AG20443 (cell line): Measurements from ENCODE around the gene PPIL6.
A peak's percentile ranks its signal among the peaks of the same experiment; 100 is the strongest.
"Not testable (repeated sequence)": the region's sequence is repeated elsewhere in the genome, so short reads cannot be mapped to it uniquely, and the experiment has no call there.

Experiments used
- DNase-seq: peaks from one replicate; pipeline ENCODE4 v3.0.0; 2012; ENCODE audit warnings: low spot score, mixed read lengths

PPIL6 gene

GRCh38 chr6:109393886-109394281 lies 46.5 kb downstream of the PPIL6 start:
- no peak for DNase-seq

- no peak for DNase-seq
Observed at GRCh38 chr6:109393157-109393885, 47.1 kb downstream of the PPIL6 start.

GRCh38 chr6:109389650-109390274 lies 50.7 kb downstream of the PPIL6 start:
- DNase-seq, result no peak

- DNase-seq, result no peak
Observed at GRCh38 chr6:109388265-109388664, 52.2 kb downstream of the PPIL6 start.

- no peak for DNase-seq
Observed at GRCh38 chr6:109383438-109383940, 56.9 kb downstream of the PPIL6 start.

- DNase-seq, result peak; percentile 95
Observed at GRCh38 chr6:109382576-109383437, 57.6 kb downstream of the PPIL6 start.

GRCh38 chr6:109381747-109382575 lies 58.5 kb downstream of the PPIL6 start, which contains the start of gene CD164:
CD164 (minus strand) TSS chr6:109382467; CDS start chr6:109382378, 89 bp downstream.
- peak; percentile 98 for DNase-seq

- DNase-seq, result no peak
Observed at GRCh38 chr6:109381061-109381746, 59.2 kb downstream of the PPIL6 start.

GRCh38 chr6:109379711-109380110 lies 60.7 kb downstream of the PPIL6 start:
- DNase-seq, result peak; percentile 38

GRCh38 chr6:109377717-109378116 lies 62.7 kb downstream of the PPIL6 start:
- DNase-seq, result no peak

- no peak for DNase-seq
Observed at GRCh38 chr6:109374326-109374892, 66.0 kb downstream of the PPIL6 start.

- no peak for DNase-seq
Observed at GRCh38 chr6:109373762-109374161, 66.7 kb downstream of the PPIL6 start.

GRCh38 chr6:109373331-109373730 lies 67.1 kb downstream of the PPIL6 start:
- no peak for DNase-seq

- DNase-seq, result no peak
Observed at GRCh38 chr6:109372130-109372529, 68.3 kb downstream of the PPIL6 start.

GRCh38 chr6:109370792-109371191 lies 69.6 kb downstream of the PPIL6 start:
- DNase-seq, result no peak

- no peak for DNase-seq
Observed at GRCh38 chr6:109370336-109370735, 70.1 kb downstream of the PPIL6 start.

GRCh38 chr6:109369728-109370127 lies 70.7 kb downstream of the PPIL6 start:
- DNase-seq, result no peak

GRCh38 chr6:109364382-109365078 lies 75.9 kb downstream of the PPIL6 start:
- not testable (repeated sequence) for DNase-seq

- no peak for DNase-seq
Observed at GRCh38 chr6:109363753-109364152, 76.7 kb downstream of the PPIL6 start.
